Measurements from ENCODE around the gene ZNF205. TPM values are rescaled to one million over a fixed set of nuclear protein-coding genes. Genes with fewer than 3 reads are reported as not detected.

ZNF205 gene
- total and polyA plus RNA-seq, 2 donors (not counting 1 experiment from before 2014, with no cell fraction given), result not detected

GRCh38 chr16:3106205-3106928 lies 6.0 kb upstream of the ZNF205 start:
- intact Hi-C loops (cut with micrococcal nuclease), result loop anchor here (1.0 to 2.0 kb wide), 2 partner anchors 18 to 294 kb away; partner anchors contain the start of genes ZNF174 and ZSCAN32
- H4K20me1 ChIP-seq (ENCODE audit: control insufficient read depth, insufficient read depth, low read length, poor library complexity, severe bottlenecking), result no peaks in the 10 kb centered on the region
- CTCF ChIA-PET, result interaction anchor here (1.0 to 2.8 kb wide), 4 partner anchors 17 to 44 kb away, joined by 3 to 19 read pairs (median 3); no protein-coding TSS in a partner anchor
- H3K27ac ChIP-seq (ENCODE audit: low read length in 2 of 2), result peak overlapping the region; percentile 77 to 78
- Mint-ChIP-seq H3K4me1 (peaks cover 18% of the 10 kb centered on the region), H3K4me3 (peak overlapping the region; percentile 82), H3K27me3 (no peaks in the 10 kb centered on the region), H3K9me3 (ENCODE audit: insufficient read depth) (no peaks in the 10 kb centered on the region), H3K27ac (peak overlapping the region; percentile 70)
- no peaks in the 10 kb centered on the region for H3K9me3 ChIP-seq (ENCODE audit: control extremely low read depth in 1 of 3, control insufficient read depth in 2 of 3, insufficient read depth in 1 of 3, low read length in 2 of 3)
- ATAC-seq (ENCODE audit: low read depth) (peak; percentile 95), DNase-seq (peak; percentile 92)
- peak overlapping the region; percentile 70 to 85 (median 78) for H3K4me3 ChIP-seq (ENCODE audit: control extremely low read depth in 1 of 5, extremely low read depth in 1 of 5, insufficient read depth in 1 of 5, low read depth in 2 of 5, low read length in 4 of 5)
- POLR2A ChIA-PET, result interaction anchor here (0.6 to 2.7 kb wide), 3 partner anchors 16 to 23 kb away, joined by 4 to 10 read pairs (median 5); no protein-coding TSS in a partner anchor
- H3K4me2 ChIP-seq (replicated peaks; ENCODE audit: low read depth, low read length, poor library complexity, severe bottlenecking), result peak overlapping the region; percentile 94
- H3K79me2 ChIP-seq (ENCODE audit: control insufficient read depth, insufficient read depth, low read length), result no peaks in the 10 kb centered on the region
- no peaks in the 10 kb centered on the region for H3K36me3 ChIP-seq (replicated peaks in 1 of 2; ENCODE audit: control extremely low read depth in 1 of 2, control insufficient read depth in 1 of 2, extremely low read depth in 1 of 2, insufficient read depth in 2 of 2, low read length in 1 of 2)
- H3K4me1 ChIP-seq (ENCODE audit: control insufficient read depth in 2 of 2, insufficient read depth in 2 of 2, low read length in 2 of 2), result peaks cover 15 to 24% of the 10 kb centered on the region in 2 donors
- WGBS (ENCODE audit: insufficient coverage), result under 1% methylated on average over 74 of the region's 74 CpGs
- peaks cover 0 to under 1% (median 0%) of the 10 kb centered on the region in 4 experiments for H3K27me3 ChIP-seq (replicated peaks in 1 of 4; ENCODE audit: control extremely low read depth in 1 of 4, control insufficient read depth in 3 of 4, insufficient read depth in 4 of 4, low read length in 3 of 4)
- no peak for TF ChIP-seq EZH2 (IDR thresholded peaks at IDR 0.05; ENCODE audit: borderline replicate concordance, insufficient read depth, low read depth, low read length, poor library complexity, severe bottlenecking)
- TF ChIP-seq, protein P1, sequence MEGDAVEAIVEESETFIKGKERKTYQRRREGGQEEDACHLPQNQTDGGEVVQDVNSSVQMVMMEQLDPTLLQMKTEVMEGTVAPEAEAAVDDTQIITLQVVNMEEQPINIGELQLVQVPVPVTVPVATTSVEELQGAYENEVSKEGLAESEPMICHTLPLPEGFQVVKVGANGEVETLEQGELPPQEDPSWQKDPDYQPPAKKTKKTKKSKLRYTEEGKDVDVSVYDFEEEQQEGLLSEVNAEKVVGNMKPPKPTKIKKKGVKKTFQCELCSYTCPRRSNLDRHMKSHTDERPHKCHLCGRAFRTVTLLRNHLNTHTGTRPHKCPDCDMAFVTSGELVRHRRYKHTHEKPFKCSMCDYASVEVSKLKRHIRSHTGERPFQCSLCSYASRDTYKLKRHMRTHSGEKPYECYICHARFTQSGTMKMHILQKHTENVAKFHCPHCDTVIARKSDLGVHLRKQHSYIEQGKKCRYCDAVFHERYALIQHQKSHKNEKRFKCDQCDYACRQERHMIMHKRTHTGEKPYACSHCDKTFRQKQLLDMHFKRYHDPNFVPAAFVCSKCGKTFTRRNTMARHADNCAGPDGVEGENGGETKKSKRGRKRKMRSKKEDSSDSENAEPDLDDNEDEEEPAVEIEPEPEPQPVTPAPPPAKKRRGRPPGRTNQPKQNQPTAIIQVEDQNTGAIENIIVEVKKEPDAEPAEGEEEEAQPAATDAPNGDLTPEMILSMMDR (IDR thresholded peaks at IDR 0.05), result no peak
- H3K9ac ChIP-seq (ENCODE audit: low read length), result peak overlapping the region; percentile 78
- H2AFZ ChIP-seq (ENCODE audit: insufficient read depth, low read depth, low read length, poor library complexity, severe bottlenecking), result peak overlapping the region; percentile 95

All from B cell (primary cell).